HG03175 (cell line): ENCODE measurements around the gene RWDD2A.
"Not testable (repeated sequence)": the region's sequence is repeated elsewhere in the genome, so short reads cannot be mapped to it uniquely, and the experiment has no call there.

Experiments
- ATAC-seq: cut with Tn5 transposase; IDR thresholded peaks from one replicate; pipeline ENCODE4 v1.9.1; 2021; ENCODE audit warnings: mild to moderate bottlenecking, moderate library complexity; ENCODE audit not compliant: unreplicated experiment

The RWDD2A gene

GRCh38 chr6:83192871-83193746, at the start of gene RWDD2A, which contains the start of gene PGM3:
Gene RWDD2A (plus strand): TSS chr6:83193357. CDS start chr6:83194452, 1,095 bp downstream.
Gene PGM3 (minus strand): TSS chr6:83193265. CDS start chr6:83191012, 2,253 bp downstream.
- peak; percentile 96 for ATAC-seq

- no peak for ATAC-seq
Observed at GRCh38 chr6:83151114-83151513, 42.0 kb upstream of the RWDD2A start.

- no peak for ATAC-seq
Observed at GRCh38 chr6:83152913-83153312, 40.2 kb upstream of the RWDD2A start.

GRCh38 chr6:83153883-83154521, 39.2 kb upstream of the RWDD2A start:
- ATAC-seq: no peak

GRCh38 chr6:83155794-83156193, 37.4 kb upstream of the RWDD2A start:
- no peak for ATAC-seq

GRCh38 chr6:83160167-83160566, 33.0 kb upstream of the RWDD2A start:
- ATAC-seq: no peak

GRCh38 chr6:83167726-83168278, 25.4 kb upstream of the RWDD2A start:
- ATAC-seq: no peak

- ATAC-seq: no peak
Observed at GRCh38 chr6:83168556-83168955, 24.6 kb upstream of the RWDD2A start.

GRCh38 chr6:83169106-83169505, 24.1 kb upstream of the RWDD2A start:
- ATAC-seq: no peak

GRCh38 chr6:83169511-83169910, 23.6 kb upstream of the RWDD2A start:
- ATAC-seq: no peak

GRCh38 chr6:83176246-83176645, 16.9 kb upstream of the RWDD2A start:
- no peak for ATAC-seq

- ATAC-seq: no peak
Observed at GRCh38 chr6:83180426-83180950, 12.7 kb upstream of the RWDD2A start.

GRCh38 chr6:83182114-83182513, 11.0 kb upstream of the RWDD2A start:
- ATAC-seq: no peak

GRCh38 chr6:83183082-83183828, 9.9 kb upstream of the RWDD2A start:
- ATAC-seq: no peak

- no peak for ATAC-seq
Observed at GRCh38 chr6:83185096-83185495, 8.1 kb upstream of the RWDD2A start.

- ATAC-seq: no peak
Observed at GRCh38 chr6:83188501-83188900, 4.7 kb upstream of the RWDD2A start.

- no peak for ATAC-seq
Observed at GRCh38 chr6:83190626-83191025, 2.5 kb upstream of the RWDD2A start.

- ATAC-seq: not testable (repeated sequence)
Observed at GRCh38 chr6:83191974-83192373, 1.2 kb upstream of the RWDD2A start.

GRCh38 chr6:83192456-83192855, 701 bp upstream of the RWDD2A start:
- ATAC-seq: peak; percentile 0

GRCh38 chr6:83193747-83194566, 800 bp downstream of the RWDD2A start:
- ATAC-seq: peak; percentile 22
